Measurements from ENCODE around the gene PDZRN3. TPM values are rescaled to one million over a fixed set of nuclear protein-coding genes. Genes with fewer than 3 reads are reported as not detected.

PDZRN3 gene
- total RNA-seq, 1 experiment from 2014 or later, result 0.24 TPM

- Histone ChIP-seq H3K9me3 (ENCODE audit: low read depth, low read length, poor library complexity, severe bottlenecking) (no peaks in the 10 kb centered on the region), H3K36me3 (ENCODE audit: insufficient read depth, low read length, poor library complexity, severe bottlenecking) (no peaks in the 10 kb centered on the region), H3K27me3 (replicated peaks; ENCODE audit: insufficient read depth, low read depth, low read length, poor library complexity) (no peaks in the 10 kb centered on the region), H3K27ac (ENCODE audit: low read depth, low read length, poor library complexity, severe bottlenecking) (no peak overlapping the region), H3K4me1 (ENCODE audit: insufficient read depth, low read length, poor library complexity, severe bottlenecking) (no peaks in the 10 kb centered on the region), H3K4me3 (ENCODE audit: low read depth, low read length, poor library complexity, severe bottlenecking) (no peak overlapping the region)
- POLR2A ChIA-PET (ENCODE audit: low non-redundant PET), result no interaction called here
- CTCF ChIA-PET, result no interaction called here
- no peak for DNase-seq (ENCODE audit: low spot score)
- intact Hi-C loops (cut with micrococcal nuclease; ENCODE audit: unreplicated experiment), result no loop called here
- TF ChIP-seq EZH2 (IDR thresholded peaks at IDR 0.05; ENCODE audit: borderline replicate concordance, low read depth, low read length, poor library complexity, severe bottlenecking) (no peak), CTCF (conservative IDR thresholded peaks at IDR 0.05; ENCODE audit: low read depth, low read length) (no peak)
- no TSS peak for BruUV-seq (replicated peaks)
Observed at GRCh38 chr3:73363093-73363492, 261.6 kb downstream of the PDZRN3 start.

- TF ChIP-seq CTCF (conservative IDR thresholded peaks at IDR 0.05; ENCODE audit: low read depth, low read length) (no peak), EZH2 (IDR thresholded peaks at IDR 0.05; ENCODE audit: borderline replicate concordance, low read depth, low read length, poor library complexity, severe bottlenecking) (no peak)
- ChIA-PET CTCF (no interaction called here), POLR2A (ENCODE audit: low non-redundant PET) (no interaction called here)
- intact Hi-C loops (cut with micrococcal nuclease; ENCODE audit: unreplicated experiment), result no loop called here
- no peaks in the 10 kb centered on the region for H3K36me3 ChIP-seq (ENCODE audit: insufficient read depth, low read length, poor library complexity, severe bottlenecking)
- no TSS peak for BruUV-seq (replicated peaks)
- H3K4me1 ChIP-seq (ENCODE audit: insufficient read depth, low read length, poor library complexity, severe bottlenecking), result no peaks in the 10 kb centered on the region
- H3K27me3 ChIP-seq (replicated peaks; ENCODE audit: insufficient read depth, low read depth, low read length, poor library complexity), result no peaks in the 10 kb centered on the region
- DNase-seq (ENCODE audit: low spot score), result no peak
- H3K27ac ChIP-seq (ENCODE audit: low read depth, low read length, poor library complexity, severe bottlenecking), result no peak overlapping the region
- H3K9me3 ChIP-seq (ENCODE audit: low read depth, low read length, poor library complexity, severe bottlenecking), result no peaks in the 10 kb centered on the region
- H3K4me3 ChIP-seq (ENCODE audit: low read depth, low read length, poor library complexity, severe bottlenecking), result no peak overlapping the region
Observed at GRCh38 chr3:73361591-73361990, 263.1 kb downstream of the PDZRN3 start.

- no peaks in the 10 kb centered on the region for H3K4me1 ChIP-seq (ENCODE audit: insufficient read depth, low read length, poor library complexity, severe bottlenecking)
- H3K27ac ChIP-seq (ENCODE audit: low read depth, low read length, poor library complexity, severe bottlenecking), result no peak overlapping the region
- no peaks in the 10 kb centered on the region for H3K36me3 ChIP-seq (ENCODE audit: insufficient read depth, low read length, poor library complexity, severe bottlenecking)
- no peak for DNase-seq (ENCODE audit: low spot score)
- ChIA-PET POLR2A (ENCODE audit: low non-redundant PET) (no interaction called here), CTCF (no interaction called here)
- no TSS peak for BruUV-seq (replicated peaks)
- intact Hi-C loops (cut with micrococcal nuclease; ENCODE audit: unreplicated experiment), result no loop called here
- no peaks in the 10 kb centered on the region for H3K27me3 ChIP-seq (replicated peaks; ENCODE audit: insufficient read depth, low read depth, low read length, poor library complexity)
- no peaks in the 10 kb centered on the region for H3K9me3 ChIP-seq (ENCODE audit: low read depth, low read length, poor library complexity, severe bottlenecking)
- TF ChIP-seq EZH2 (IDR thresholded peaks at IDR 0.05; ENCODE audit: borderline replicate concordance, low read depth, low read length, poor library complexity, severe bottlenecking), result no peak
- no peak for TF ChIP-seq CTCF (conservative IDR thresholded peaks at IDR 0.05; ENCODE audit: low read depth, low read length)
- H3K4me3 ChIP-seq (ENCODE audit: low read depth, low read length, poor library complexity, severe bottlenecking), result no peak overlapping the region
Observed at GRCh38 chr3:73353649-73354217, 271.0 kb downstream of the PDZRN3 start.

Measured in A673 (cell line).